Neural cell (in vitro differentiated cells): ENCODE results near the gene AGPAT2.

Experiments
- CTCF ChIP-seq: fragments of 450-650 bp; IDR thresholded peaks from 2 replicates; pipeline ENCODE4 v1.5.1; 2014; ENCODE audit warnings: antibody characterized with exemption, mild to moderate bottlenecking, moderate library complexity; ENCODE audit not compliant: poor library complexity, severe bottlenecking
- POLR2AphosphoS5 ChIP-seq: IDR thresholded peaks from 2 replicates; pipeline ENCODE4 v1.6.1; 2012
- RAD21 ChIP-seq: fragments of 450-650 bp; conservative IDR thresholded peaks from 2 replicates; pipeline ENCODE4 v1.6.1; 2014; ENCODE audit warnings: antibody characterized with exemption, mild to moderate bottlenecking, moderate library complexity
- REST ChIP-seq: IDR thresholded peaks from 2 replicates; pipeline ENCODE4 v1.6.1; 2012; ENCODE audit warnings: borderline replicate concordance

GRCh38 chr9:136684799-136685198, 2.5 kb downstream of the AGPAT2 start:
- TF ChIP-seq RAD21 = no peak
- TF ChIP-seq REST = no peak
- TF ChIP-seq CTCF = no peak
- TF ChIP-seq POLR2AphosphoS5 = no peak
